ENCODE measurements around the gene SUGP1. TPM values are rescaled to one million over a fixed set of nuclear protein-coding genes. Genes with fewer than 3 reads are reported as not detected.

Gene SUGP1
- total and polyA plus RNA-seq, 2 experiments from 2014 or later = 13.1 to 43.7 TPM

DNA sequence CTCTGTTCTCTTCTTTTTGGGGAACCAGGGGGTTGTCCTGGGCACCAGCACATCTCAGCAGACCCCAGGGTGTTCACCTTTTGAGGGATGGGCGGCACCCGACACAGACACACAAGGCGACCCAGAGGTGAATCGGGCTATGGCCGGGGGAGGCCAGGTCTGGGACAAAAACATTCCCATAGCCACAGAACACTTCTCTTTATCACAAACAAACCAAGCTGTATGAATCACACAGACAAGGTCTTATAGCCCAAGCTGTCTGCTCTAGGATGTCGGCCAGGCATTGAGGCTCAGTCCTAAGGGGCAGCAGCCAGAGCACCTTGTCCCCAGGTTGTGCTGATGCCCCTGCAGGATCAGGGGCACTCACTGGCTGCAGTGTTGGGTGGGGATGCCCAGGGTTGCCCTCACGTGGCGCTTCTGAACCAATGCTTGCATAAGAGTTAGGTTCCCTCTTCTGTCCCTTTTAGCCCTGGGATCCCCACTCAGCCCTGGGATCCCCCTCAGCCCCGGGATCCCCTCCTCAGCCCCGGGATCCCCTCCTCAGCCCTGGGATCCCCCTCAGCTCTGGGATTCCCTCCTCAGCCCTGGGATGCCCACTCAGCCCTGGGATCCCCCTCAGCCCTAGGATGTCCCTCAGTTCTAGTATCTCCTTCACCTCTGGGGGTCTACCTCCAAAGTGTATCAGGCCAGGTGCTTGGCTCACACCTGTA, 27.2 kb upstream of the SUGP1 start:
- Histone ChIP-seq H4K20me1 (ENCODE audit: insufficient read depth, poor library complexity, severe bottlenecking) (no peaks in the 10 kb centered on the region), H3K27ac (no peak overlapping the region), H2AFZ (no peak overlapping the region), H3K36me3 (replicated peaks; ENCODE audit: insufficient read depth, low read depth) (no peaks in the 10 kb centered on the region), H3K79me2 (no peaks in the 10 kb centered on the region), H3K4me3 (no peak overlapping the region), H3K27me3 (no peaks in the 10 kb centered on the region), H3K4me1 (ENCODE audit: insufficient read depth) (no peaks in the 10 kb centered on the region), H3K9me3 (ENCODE audit: low read depth) (no peaks in the 10 kb centered on the region), H3K4me2 (no peak overlapping the region), H3K9me2 (replicated peaks; ENCODE audit: insufficient read depth) (no peaks in the 10 kb centered on the region)
- 98% methylated on average over 9 of the region's 10 CpGs for WGBS (ENCODE audit: low lambda C conversion rate, missing lambda C conversion rate)
- TF ChIP-seq EZH2 (IDR thresholded peaks at IDR 0.05; ENCODE audit: borderline replicate concordance) (no peak), EZH2phosphoT487 (IDR thresholded peaks at IDR 0.05; ENCODE audit: low read depth, severe bottlenecking, unreplicated experiment) (no peak)
- TF ChIP-seq, protein P1, sequence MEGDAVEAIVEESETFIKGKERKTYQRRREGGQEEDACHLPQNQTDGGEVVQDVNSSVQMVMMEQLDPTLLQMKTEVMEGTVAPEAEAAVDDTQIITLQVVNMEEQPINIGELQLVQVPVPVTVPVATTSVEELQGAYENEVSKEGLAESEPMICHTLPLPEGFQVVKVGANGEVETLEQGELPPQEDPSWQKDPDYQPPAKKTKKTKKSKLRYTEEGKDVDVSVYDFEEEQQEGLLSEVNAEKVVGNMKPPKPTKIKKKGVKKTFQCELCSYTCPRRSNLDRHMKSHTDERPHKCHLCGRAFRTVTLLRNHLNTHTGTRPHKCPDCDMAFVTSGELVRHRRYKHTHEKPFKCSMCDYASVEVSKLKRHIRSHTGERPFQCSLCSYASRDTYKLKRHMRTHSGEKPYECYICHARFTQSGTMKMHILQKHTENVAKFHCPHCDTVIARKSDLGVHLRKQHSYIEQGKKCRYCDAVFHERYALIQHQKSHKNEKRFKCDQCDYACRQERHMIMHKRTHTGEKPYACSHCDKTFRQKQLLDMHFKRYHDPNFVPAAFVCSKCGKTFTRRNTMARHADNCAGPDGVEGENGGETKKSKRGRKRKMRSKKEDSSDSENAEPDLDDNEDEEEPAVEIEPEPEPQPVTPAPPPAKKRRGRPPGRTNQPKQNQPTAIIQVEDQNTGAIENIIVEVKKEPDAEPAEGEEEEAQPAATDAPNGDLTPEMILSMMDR (IDR thresholded peaks at IDR 0.05; ENCODE audit: poor library complexity) = no peak
- DNase-seq (ENCODE audit: low spot score) = no peak

DNA sequence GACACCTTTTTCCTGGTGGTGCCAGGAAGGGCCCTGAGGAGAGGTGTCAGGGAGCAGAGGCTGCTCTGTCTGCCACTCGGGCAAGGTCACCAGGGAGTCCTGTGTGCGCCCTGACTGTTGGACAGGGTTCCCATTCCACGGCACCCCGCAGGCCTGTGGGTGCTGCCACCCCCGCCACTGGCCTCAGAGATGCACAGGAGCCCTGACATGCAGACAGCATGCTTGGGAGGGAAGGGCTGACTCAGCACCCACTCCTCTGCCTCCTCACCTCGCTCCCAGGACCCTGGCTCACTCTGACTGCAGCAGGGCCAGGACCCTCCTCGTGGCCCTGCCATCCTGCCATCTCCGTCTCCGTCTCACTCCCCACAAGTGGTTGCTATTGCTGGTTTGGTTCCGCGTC, 25.7 kb upstream of the SUGP1 start:
- Histone ChIP-seq H4K20me1 (ENCODE audit: insufficient read depth, poor library complexity, severe bottlenecking) (no peaks in the 10 kb centered on the region), H3K27ac (no peak overlapping the region), H3K27me3 (no peaks in the 10 kb centered on the region), H3K9me2 (replicated peaks; ENCODE audit: insufficient read depth) (no peaks in the 10 kb centered on the region), H3K36me3 (replicated peaks; ENCODE audit: insufficient read depth, low read depth) (no peaks in the 10 kb centered on the region), H3K9me3 (ENCODE audit: low read depth) (no peaks in the 10 kb centered on the region), H2AFZ (no peak overlapping the region), H3K4me1 (ENCODE audit: insufficient read depth) (no peaks in the 10 kb centered on the region), H3K4me2 (no peak overlapping the region), H3K79me2 (no peaks in the 10 kb centered on the region), H3K4me3 (no peak overlapping the region)
- no peak for DNase-seq (ENCODE audit: low spot score)
- TF ChIP-seq, protein P1 (IDR thresholded peaks at IDR 0.05; ENCODE audit: poor library complexity) = no peak
- no peak for TF ChIP-seq EZH2 (IDR thresholded peaks at IDR 0.05; ENCODE audit: borderline replicate concordance)
- no peak for TF ChIP-seq EZH2phosphoT487 (IDR thresholded peaks at IDR 0.05; ENCODE audit: low read depth, severe bottlenecking, unreplicated experiment)
- 98% methylated on average over 11 of the region's 11 CpGs for WGBS (ENCODE audit: low lambda C conversion rate, missing lambda C conversion rate)

DNA sequence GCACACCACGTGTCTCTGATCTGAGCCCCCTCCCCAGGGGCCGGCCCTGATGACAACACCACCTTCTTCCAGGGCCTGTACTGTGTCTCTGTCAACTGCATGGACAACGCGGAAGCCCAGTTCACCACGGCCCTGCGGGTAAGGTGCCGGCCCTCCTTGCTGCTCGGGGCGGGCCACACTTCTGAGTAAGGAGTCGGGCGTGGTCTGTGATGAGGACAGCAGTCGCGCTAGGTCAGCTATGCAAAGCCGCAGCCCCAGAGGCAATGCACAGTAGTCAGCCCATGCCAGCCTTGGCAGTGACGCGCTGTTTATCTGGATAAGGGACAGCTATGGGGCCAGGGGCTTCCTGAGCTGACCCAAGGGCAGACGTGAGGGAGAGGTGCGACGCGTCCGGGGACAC, 24.9 kb upstream of the SUGP1 start:
- DNase-seq (ENCODE audit: low spot score) = no peak
- H4K20me1 ChIP-seq (ENCODE audit: insufficient read depth, poor library complexity, severe bottlenecking) = no peaks in the 10 kb centered on the region
- H3K4me1 ChIP-seq (ENCODE audit: insufficient read depth) = no peaks in the 10 kb centered on the region
- no peaks in the 10 kb centered on the region for H3K79me2 ChIP-seq
- no peaks in the 10 kb centered on the region for H3K9me3 ChIP-seq (ENCODE audit: low read depth)
- no peaks in the 10 kb centered on the region for H3K9me2 ChIP-seq (replicated peaks; ENCODE audit: insufficient read depth)
- TF ChIP-seq EZH2 (IDR thresholded peaks at IDR 0.05; ENCODE audit: borderline replicate concordance) (no peak), EZH2phosphoT487 (IDR thresholded peaks at IDR 0.05; ENCODE audit: low read depth, severe bottlenecking, unreplicated experiment) (no peak)
- TF ChIP-seq, protein P1 (IDR thresholded peaks at IDR 0.05; ENCODE audit: poor library complexity) = no peak
- no peak overlapping the region for H3K27ac ChIP-seq
- H3K4me2 ChIP-seq = no peak overlapping the region
- WGBS (ENCODE audit: low lambda C conversion rate, missing lambda C conversion rate) = 97% methylated on average over 21 of the region's 21 CpGs
- no peaks in the 10 kb centered on the region for H3K27me3 ChIP-seq
- no peak overlapping the region for H3K4me3 ChIP-seq
- no peaks in the 10 kb centered on the region for H3K36me3 ChIP-seq (replicated peaks; ENCODE audit: insufficient read depth, low read depth)
- no peak overlapping the region for H2AFZ ChIP-seq
